PC-3 (cell line): Measurements from ENCODE around the gene CHMP2A. TPM values are rescaled to one million over a fixed set of nuclear protein-coding genes. Genes with fewer than 3 reads are reported as not detected.

Experiments
- ATAC-seq: fragments of 200-7000 bp; cut with Tn5 transposase; 2 replicates; pipeline ENCODE4 v1.9.1; 2020; ENCODE audit warnings: mild to moderate bottlenecking, moderate library complexity
- BruUV-seq: library from RNA; stranded (reverse); fragments of 400-500 nt; replicated peaks from 2 replicates; lab custom pipeline; 2021; lab: Mats Ljungman, UMichigan
- CTCF ChIA-PET: fragments of 300-600 bp; sonication (Branson Sonifier 250); formaldehyde crosslinking; loops from one replicate; lab custom pipeline; 2022; ENCODE audit warnings: antibody characterized with exemption; lab: Charles Lee
- POLR2A ChIA-PET: fragments of 300-600 bp; sonication (Branson Sonifier 250); formaldehyde crosslinking; loops from one replicate; lab custom pipeline; 2022; ENCODE audit warnings: antibody characterized with exemption; ENCODE audit not compliant: unreplicated experiment; lab: Charles Lee
- DNase-seq: peaks from one replicate; pipeline ENCODE4 v3.0.0-alpha.2; 2015
- H2AFZ ChIP-seq: fragments of 300-600 bp; sonication (generic); 2 replicates; pipeline ENCODE4 v1.6.0; 2016; ENCODE audit warnings: antibody characterized with exemption, low read length
- H3F3A ChIP-seq: fragments of 300-600 bp; sonication (generic); one replicate; pipeline ENCODE4 v1.6.0; 2017; ENCODE audit warnings: antibody characterized with exemption, low read length, control low read depth, mild to moderate bottlenecking; ENCODE audit not compliant: unreplicated experiment
- H3K27ac ChIP-seq: fragments of 300-600 bp; sonication (generic); 2 replicates; pipeline ENCODE4 v1.5.1; 2016; ENCODE audit warnings: mild to moderate bottlenecking, low read length
- H3K27me3 ChIP-seq: fragments of 300-600 bp; sonication (generic); 2 replicates; pipeline ENCODE4 v1.6.1; 2016; ENCODE audit warnings: low read length, mixed read lengths
- H3K36me3 ChIP-seq: fragments of 300-600 bp; sonication (generic); 2 replicates; pipeline ENCODE4 v1.6.1; 2016; ENCODE audit warnings: low read depth, mixed run types, low read length, mixed read lengths
- H3K4me1 ChIP-seq: fragments of 300-600 bp; sonication (generic); 2 replicates; pipeline ENCODE4 v1.5.1; 2016; ENCODE audit warnings: low read length; ENCODE audit not compliant: insufficient read depth
- H3K4me2 ChIP-seq: fragments of 300-600 bp; sonication (generic); 2 replicates; pipeline ENCODE4 v1.6.0; 2016; ENCODE audit warnings: low read length
- H3K4me3 ChIP-seq: fragments of 300-600 bp; sonication (generic); 2 replicates; pipeline ENCODE4 v1.5.1; 2016; ENCODE audit warnings: mild to moderate bottlenecking, low read length, mixed read lengths
- H3K79me2 ChIP-seq: fragments of 300-600 bp; sonication (generic); 2 replicates; pipeline ENCODE4 v1.6.1; 2017; ENCODE audit warnings: low read length, mixed read lengths
- H3K9ac ChIP-seq: fragments of 300-600 bp; sonication (generic); 2 replicates; pipeline ENCODE4 v1.6.0; 2016; ENCODE audit warnings: mild to moderate bottlenecking, low read length
- H3K9me2 ChIP-seq: fragments of 300-600 bp; sonication (generic); replicated peaks from 2 replicates; pipeline ENCODE4 v1.6.1; 2016; ENCODE audit warnings: mixed run types, low read length, mixed read lengths
- H3K9me3 ChIP-seq: fragments of 300-600 bp; sonication (generic); 2 replicates; pipeline ENCODE4 v1.6.1; 2016; ENCODE audit warnings: low read length, mixed read lengths
- H4K20me1 ChIP-seq: fragments of 300-600 bp; sonication (generic); 2 replicates; pipeline ENCODE4 v1.6.1; 2016; ENCODE audit warnings: low read length, mixed read lengths
- EZH2 ChIP-seq: fragments of 300-600 bp; sonication (generic); IDR thresholded peaks from one replicate; pipeline ENCODE4 v1.6.1; 2017; ENCODE audit warnings: antibody characterized with exemption, mild to moderate bottlenecking, low read length; ENCODE audit not compliant: unreplicated experiment
- EZH2phosphoT487 ChIP-seq: fragments of 300-600 bp; sonication (generic); IDR thresholded peaks from 2 replicates; pipeline ENCODE4 v1.6.1; 2018; ENCODE audit warnings: mild to moderate bottlenecking, antibody characterized with exemption, low read length, borderline replicate concordance
- intact Hi-C: fragments of 100-400 bp; cut with micrococcal nuclease; formaldehyde crosslinking; loops from 2 replicates; pipeline ENCODE4 v1.9.0; 2023
- total RNA-seq: library from RNA; depleted of rRNA; stranded (reverse); fragments of >200 nt; gene quantifications from 2 replicates; pipeline ENCODE4 v1.2.3, GENCODE V29; 2014
- TF ChIP-seq, protein P1 (sequence below): fragments of 300-600 bp; sonication (generic); conservative IDR thresholded peaks from 2 replicates; pipeline ENCODE4 v1.5.1; 2017; ENCODE audit warnings: antibody characterized with exemption, low read depth, mild to moderate bottlenecking, low read length

CHMP2A gene
- total RNA-seq, 1 experiment from 2014 or later = 220 TPM

DNA sequence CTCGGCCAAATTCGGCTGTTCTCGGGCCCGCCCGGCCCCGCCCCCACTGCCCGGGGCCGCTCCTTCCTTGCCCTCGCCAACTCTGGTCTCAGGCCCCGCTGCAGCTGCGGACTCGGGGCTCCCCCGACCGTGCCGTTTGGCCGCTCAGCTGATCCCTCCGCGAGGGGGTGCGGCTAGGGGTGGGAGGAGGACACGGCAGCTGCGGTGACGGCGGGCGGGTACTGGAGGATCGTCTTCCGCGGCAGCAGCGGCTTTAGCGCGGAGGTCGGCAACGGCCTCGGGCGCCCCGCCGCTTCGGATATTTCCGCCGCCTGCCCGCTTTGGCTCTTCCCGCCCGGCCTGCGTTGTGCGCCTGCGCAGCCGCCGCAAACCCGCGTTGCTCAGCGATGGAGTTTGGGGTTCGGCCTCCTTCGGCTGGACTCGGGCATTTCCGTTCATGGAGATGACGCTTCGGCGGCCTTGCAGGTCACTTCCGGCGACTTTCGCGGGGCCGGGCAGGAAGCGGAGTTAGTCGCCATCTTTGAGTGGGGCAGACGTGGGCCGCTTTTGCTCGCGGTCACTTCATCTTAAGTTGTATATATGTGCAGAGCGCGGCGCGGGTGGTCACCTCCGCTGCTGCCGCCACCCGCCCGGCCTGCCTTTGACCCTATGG lies 3.8 kb upstream of the CHMP2A start:
- H3K9me3 ChIP-seq = no peaks in the 10 kb centered on the region
- TF ChIP-seq EZH2phosphoT487 = no peak
- TF ChIP-seq EZH2 = no peak
- TF ChIP-seq, protein P1, sequence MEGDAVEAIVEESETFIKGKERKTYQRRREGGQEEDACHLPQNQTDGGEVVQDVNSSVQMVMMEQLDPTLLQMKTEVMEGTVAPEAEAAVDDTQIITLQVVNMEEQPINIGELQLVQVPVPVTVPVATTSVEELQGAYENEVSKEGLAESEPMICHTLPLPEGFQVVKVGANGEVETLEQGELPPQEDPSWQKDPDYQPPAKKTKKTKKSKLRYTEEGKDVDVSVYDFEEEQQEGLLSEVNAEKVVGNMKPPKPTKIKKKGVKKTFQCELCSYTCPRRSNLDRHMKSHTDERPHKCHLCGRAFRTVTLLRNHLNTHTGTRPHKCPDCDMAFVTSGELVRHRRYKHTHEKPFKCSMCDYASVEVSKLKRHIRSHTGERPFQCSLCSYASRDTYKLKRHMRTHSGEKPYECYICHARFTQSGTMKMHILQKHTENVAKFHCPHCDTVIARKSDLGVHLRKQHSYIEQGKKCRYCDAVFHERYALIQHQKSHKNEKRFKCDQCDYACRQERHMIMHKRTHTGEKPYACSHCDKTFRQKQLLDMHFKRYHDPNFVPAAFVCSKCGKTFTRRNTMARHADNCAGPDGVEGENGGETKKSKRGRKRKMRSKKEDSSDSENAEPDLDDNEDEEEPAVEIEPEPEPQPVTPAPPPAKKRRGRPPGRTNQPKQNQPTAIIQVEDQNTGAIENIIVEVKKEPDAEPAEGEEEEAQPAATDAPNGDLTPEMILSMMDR = no peak
- H3K79me2 ChIP-seq = peaks cover 32% of the 10 kb centered on the region
- peak overlapping the region; percentile 69 for H3K4me3 ChIP-seq
- H3K27me3 ChIP-seq = no peaks in the 10 kb centered on the region
- H4K20me1 ChIP-seq = no peaks in the 10 kb centered on the region
- CTCF ChIA-PET = interaction anchor here (0.6 kb wide), 1 partner anchor 45 kb away, joined by 4 read pairs; no protein-coding TSS in a partner anchor
- peak; percentile 52 for ATAC-seq
- no TSS peak for BruUV-seq
- intact Hi-C loops = loop anchor here (1.0 to 2.0 kb wide), 2 partner anchors 14 to 59 kb away; partner anchors contain the start of gene MZF1
- peak overlapping the region; percentile 97 for H3K4me2 ChIP-seq
- POLR2A ChIA-PET = interaction anchor here (0.6 to 0.9 kb wide), 4 partner anchors 12 to 39 kb away, joined by 3 to 4 read pairs (median 4); partner anchors contain the start of genes TRIM28 and ZBTB45
- H3K9me2 ChIP-seq = no peaks in the 10 kb centered on the region
- peaks cover 4% of the 10 kb centered on the region for H3F3A ChIP-seq
- peak overlapping the region; percentile 85 for H3K27ac ChIP-seq
- H3K36me3 ChIP-seq = peaks cover 11% of the 10 kb centered on the region
- peak; percentile 100 for DNase-seq
- peak overlapping the region; percentile 86 for H2AFZ ChIP-seq
- peak overlapping the region; percentile 95 for H3K9ac ChIP-seq
- H3K4me1 ChIP-seq = peaks cover 57% of the 10 kb centered on the region

- H3K79me2 ChIP-seq = peaks cover 33% of the 10 kb centered on the region
- H2AFZ ChIP-seq = peak within 1 kb of the TSS; percentile 86
- H3K27me3 ChIP-seq = no peaks in the 10 kb centered on the region
- peaks cover 57% of the 10 kb centered on the region for H3K4me1 ChIP-seq
- CTCF ChIA-PET = no interaction called here
- H3K9me3 ChIP-seq = no peaks in the 10 kb centered on the region
- no peaks in the 10 kb centered on the region for H3K9me2 ChIP-seq
- H3K27ac ChIP-seq = peak within 1 kb of the TSS; percentile 85
- intact Hi-C loops = loop anchor here (2.0 kb wide), 1 partner anchor 15 kb away; the partner anchor contains the start of gene MZF1
- POLR2A ChIA-PET = interaction anchor here (0.9 kb wide), 1 partner anchor 15 kb away, joined by 4 read pairs; the partner anchor contains the start of gene TRIM28
- TF ChIP-seq EZH2 (no peak), EZH2phosphoT487 (no peak)
- TF ChIP-seq, protein P1 = no peak
- H3F3A ChIP-seq = peaks cover 4% of the 10 kb centered on the region
- H3K36me3 ChIP-seq = peaks cover 11% of the 10 kb centered on the region
- peak within 1 kb of the TSS; percentile 95 for H3K4me3 ChIP-seq
- H4K20me1 ChIP-seq = no peaks in the 10 kb centered on the region
- no TSS peak for BruUV-seq
- DNase-seq (no peak), ATAC-seq (no peak)
- peak within 1 kb of the TSS; percentile 98 for H3K9ac ChIP-seq
- H3K4me2 ChIP-seq = peak within 1 kb of the TSS; percentile 97
Observed at GRCh38 chr19:58558066-58558622, 3.2 kb upstream of the CHMP2A start, which contains the start of gene UBE2M. Gene UBE2M (minus strand): TSS chr19:58558611. CDS start chr19:58558381, 230 bp downstream.
